Measurements from ENCODE around the gene CHDH. TPM values are rescaled to one million over a fixed set of nuclear protein-coding genes. Genes with fewer than 3 reads are reported as not detected.

The CHDH gene
- total and polyA plus RNA-seq, 4 donors, result 0.56 to 3.7 (median 0.86) TPM

DNA sequence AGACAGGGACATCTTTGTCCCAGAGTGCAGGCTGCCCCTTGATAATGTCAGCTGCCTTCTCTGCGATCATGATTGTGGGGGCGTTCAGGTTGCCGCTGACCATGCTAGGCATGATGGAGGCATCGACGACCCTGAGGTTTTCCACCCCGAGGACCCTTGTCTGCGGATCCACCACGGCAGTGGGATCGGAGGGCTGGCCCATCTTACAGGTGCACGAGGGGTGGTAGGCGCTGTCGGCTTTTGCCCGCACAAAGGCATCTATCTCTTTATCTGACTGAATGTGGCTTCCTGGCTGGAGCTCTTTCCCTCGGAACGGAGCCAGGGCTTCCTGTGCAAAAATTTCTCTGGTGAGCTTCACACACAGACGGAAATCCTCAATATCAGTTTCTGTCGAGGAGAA is 28.4 kb downstream of the CHDH start:
- Histone ChIP-seq H3K27ac (ENCODE audit: low read depth in 1 of 2, low read length in 2 of 2) (no peak overlapping the region), H3K4me1 (ENCODE audit: control insufficient read depth in 1 of 2, insufficient read depth in 2 of 2, low read length in 2 of 2) (no peaks in the 10 kb centered on the region), H3K27me3 (ENCODE audit: control insufficient read depth in 1 of 2, insufficient read depth in 2 of 2, low read length in 1 of 2) (no peaks in the 10 kb centered on the region), H3K9me3 (ENCODE audit: control insufficient read depth, low read length) (no peaks in the 10 kb centered on the region), H3K36me3 (ENCODE audit: control insufficient read depth in 1 of 2, insufficient read depth in 2 of 2, low read length in 1 of 2) (no peaks in the 10 kb centered on the region), H3K4me3 (ENCODE audit: low read length in 2 of 2) (no peak overlapping the region)
- DNase-seq (peak in 1 of 2 donors; percentile 57), ATAC-seq (ENCODE audit: low FRiP score) (no peak)
- 93 to 95% methylated on average over 17 of the region's 17 CpGs for WGBS, 2 donors
- intact Hi-C loops (cut with DNase I), result no loop called here

DNA sequence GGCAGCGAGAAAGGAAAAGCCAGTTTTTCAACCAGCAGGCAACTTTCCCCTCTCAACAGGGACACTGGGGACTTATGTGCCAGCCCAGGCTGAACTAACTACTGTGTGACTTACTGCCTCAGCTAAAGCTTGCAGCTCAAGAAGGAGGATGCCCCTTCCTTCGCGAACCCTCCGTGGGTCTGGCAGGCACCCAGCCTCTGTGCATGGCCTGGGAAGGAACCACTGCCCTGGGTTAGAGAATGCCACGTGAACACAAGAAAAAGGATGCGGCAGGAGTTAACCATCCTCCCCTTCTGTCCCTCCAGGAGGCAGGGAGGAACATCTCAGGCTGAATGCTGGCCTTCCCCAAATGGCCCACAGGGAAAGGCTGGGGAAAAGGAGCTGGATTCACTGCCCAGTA is 29.0 kb downstream of the CHDH start:
- H3K27me3 ChIP-seq (ENCODE audit: control insufficient read depth in 1 of 2, insufficient read depth in 2 of 2, low read length in 1 of 2), result no peaks in the 10 kb centered on the region
- intact Hi-C loops (cut with DNase I), result no loop called here
- WGBS, 2 donors, result 80 to 91% methylated on average over 6 of the region's 6 CpGs
- no peaks in the 10 kb centered on the region for H3K36me3 ChIP-seq (ENCODE audit: control insufficient read depth in 1 of 2, insufficient read depth in 2 of 2, low read length in 1 of 2)
- H3K4me3 ChIP-seq (ENCODE audit: low read length in 2 of 2), result no peak overlapping the region
- peak in 1 of 2 donors; percentile 57 for DNase-seq
- no peaks in the 10 kb centered on the region for H3K9me3 ChIP-seq (ENCODE audit: control insufficient read depth, low read length)
- H3K4me1 ChIP-seq (ENCODE audit: control insufficient read depth in 1 of 2, insufficient read depth in 2 of 2, low read length in 2 of 2), result no peaks in the 10 kb centered on the region
- no peak for ATAC-seq (ENCODE audit: low FRiP score)
- H3K27ac ChIP-seq (ENCODE audit: low read depth in 1 of 2, low read length in 2 of 2), result no peak overlapping the region

GRCh38 chr3:53816425-53816824 is 29.8 kb downstream of the CHDH start:
- no peak for DNase-seq
- no peaks in the 10 kb centered on the region for H3K27me3 ChIP-seq (ENCODE audit: control insufficient read depth in 1 of 2, insufficient read depth in 2 of 2, low read length in 1 of 2)
- H3K9me3 ChIP-seq (ENCODE audit: control insufficient read depth, low read length), result no peaks in the 10 kb centered on the region
- H3K4me1 ChIP-seq (ENCODE audit: control insufficient read depth in 1 of 2, insufficient read depth in 2 of 2, low read length in 2 of 2), result no peaks in the 10 kb centered on the region
- no peak overlapping the region for H3K27ac ChIP-seq (ENCODE audit: low read depth in 1 of 2, low read length in 2 of 2)
- no peak overlapping the region for H3K4me3 ChIP-seq (ENCODE audit: low read length in 2 of 2)
- intact Hi-C loops (cut with DNase I), result no loop called here
- WGBS, 2 donors, result 82 to 86% methylated on average over 4 of the region's 4 CpGs
- H3K36me3 ChIP-seq (ENCODE audit: control insufficient read depth in 1 of 2, insufficient read depth in 2 of 2, low read length in 1 of 2), result no peaks in the 10 kb centered on the region
- no peak for ATAC-seq (ENCODE audit: low FRiP score)

- H3K4me1 ChIP-seq (ENCODE audit: control insufficient read depth in 1 of 2, insufficient read depth in 2 of 2, low read length in 2 of 2), result no peaks in the 10 kb centered on the region
- H3K9me3 ChIP-seq (ENCODE audit: control insufficient read depth, low read length), result no peaks in the 10 kb centered on the region
- peak in 1 of 2 donors; percentile 55 for DNase-seq
- intact Hi-C loops (cut with DNase I), result no loop called here
- H3K27ac ChIP-seq (ENCODE audit: low read depth in 1 of 2, low read length in 2 of 2), result no peak overlapping the region
- 92 to 96% methylated on average over 7 of the region's 7 CpGs for WGBS, 2 donors
- no peak overlapping the region for H3K4me3 ChIP-seq (ENCODE audit: low read length in 2 of 2)
- H3K27me3 ChIP-seq (ENCODE audit: control insufficient read depth in 1 of 2, insufficient read depth in 2 of 2, low read length in 1 of 2), result no peaks in the 10 kb centered on the region
- no peaks in the 10 kb centered on the region for H3K36me3 ChIP-seq (ENCODE audit: control insufficient read depth in 1 of 2, insufficient read depth in 2 of 2, low read length in 1 of 2)
- no peak for ATAC-seq (ENCODE audit: low FRiP score)
Observed at GRCh38 chr3:53815651-53816050, 30.6 kb downstream of the CHDH start.

DNA sequence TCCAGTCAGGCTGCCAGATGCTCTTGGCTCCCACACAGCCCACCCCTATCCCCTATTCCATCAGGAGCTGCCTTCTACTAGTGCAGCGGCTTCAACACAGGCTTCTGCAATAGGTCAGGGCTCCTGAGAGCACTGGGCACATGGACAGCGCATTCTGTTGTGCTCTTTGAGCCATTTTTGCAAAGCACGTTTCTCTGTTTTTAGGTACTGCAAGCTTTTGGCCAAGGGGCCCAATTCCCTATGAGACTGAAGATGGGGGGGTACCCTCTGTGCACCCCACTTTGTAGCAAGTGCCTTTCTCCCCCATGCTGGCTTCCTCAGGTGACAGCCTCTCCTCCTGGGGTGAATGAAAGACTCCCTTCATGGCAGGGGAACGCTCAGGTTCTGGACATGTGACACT is 31.2 kb downstream of the CHDH start:
- 95 to 96% methylated on average over 4 of the region's 4 CpGs for WGBS, 2 donors
- intact Hi-C loops (cut with DNase I), result no loop called here
- ATAC-seq (ENCODE audit: low FRiP score), result no peak
- no peak for DNase-seq
- Histone ChIP-seq H3K27ac (ENCODE audit: low read depth in 1 of 2, low read length in 2 of 2) (no peak overlapping the region), H3K9me3 (ENCODE audit: control insufficient read depth, low read length) (no peaks in the 10 kb centered on the region), H3K27me3 (ENCODE audit: control insufficient read depth in 1 of 2, insufficient read depth in 2 of 2, low read length in 1 of 2) (no peaks in the 10 kb centered on the region), H3K36me3 (ENCODE audit: control insufficient read depth in 1 of 2, insufficient read depth in 2 of 2, low read length in 1 of 2) (no peaks in the 10 kb centered on the region), H3K4me3 (ENCODE audit: low read length in 2 of 2) (no peak overlapping the region), H3K4me1 (ENCODE audit: control insufficient read depth in 1 of 2, insufficient read depth in 2 of 2, low read length in 2 of 2) (no peaks in the 10 kb centered on the region)

DNA sequence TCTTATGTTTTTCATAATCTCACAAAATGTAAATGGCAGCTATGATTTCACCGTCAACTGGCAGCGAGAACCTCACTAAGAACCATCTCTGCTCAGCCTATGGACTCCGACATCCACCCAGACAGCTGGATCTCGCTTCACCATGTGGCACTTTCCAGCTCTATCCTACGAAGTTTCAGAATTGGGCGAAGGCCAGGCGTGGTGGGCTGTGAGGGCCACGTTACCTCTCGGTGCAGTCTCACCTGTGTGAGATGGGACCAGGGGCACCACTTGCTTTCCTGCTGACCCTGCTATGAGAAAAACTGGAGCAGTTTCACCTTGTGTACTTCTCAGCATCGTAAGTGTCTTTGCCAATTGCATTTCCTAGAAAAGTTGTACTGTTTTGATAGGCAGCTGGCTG is 32.3 kb downstream of the CHDH start:
- H3K4me1 ChIP-seq (ENCODE audit: control insufficient read depth in 1 of 2, insufficient read depth in 2 of 2, low read length in 2 of 2), result no peaks in the 10 kb centered on the region
- H3K27me3 ChIP-seq (ENCODE audit: control insufficient read depth in 1 of 2, insufficient read depth in 2 of 2, low read length in 1 of 2), result no peaks in the 10 kb centered on the region
- H3K4me3 ChIP-seq (ENCODE audit: low read length in 2 of 2), result no peak overlapping the region
- ATAC-seq (ENCODE audit: low FRiP score) (no peak), DNase-seq (peak in 1 of 2 donors; percentile 45)
- intact Hi-C loops (cut with DNase I), result no loop called here
- no peak overlapping the region for H3K27ac ChIP-seq (ENCODE audit: low read depth in 1 of 2, low read length in 2 of 2)
- 85 to 86% methylated on average over 10 of the region's 10 CpGs for WGBS, 2 donors
- H3K36me3 ChIP-seq (ENCODE audit: control insufficient read depth in 1 of 2, insufficient read depth in 2 of 2, low read length in 1 of 2), result no peaks in the 10 kb centered on the region
- H3K9me3 ChIP-seq (ENCODE audit: control insufficient read depth, low read length), result no peaks in the 10 kb centered on the region

DNA sequence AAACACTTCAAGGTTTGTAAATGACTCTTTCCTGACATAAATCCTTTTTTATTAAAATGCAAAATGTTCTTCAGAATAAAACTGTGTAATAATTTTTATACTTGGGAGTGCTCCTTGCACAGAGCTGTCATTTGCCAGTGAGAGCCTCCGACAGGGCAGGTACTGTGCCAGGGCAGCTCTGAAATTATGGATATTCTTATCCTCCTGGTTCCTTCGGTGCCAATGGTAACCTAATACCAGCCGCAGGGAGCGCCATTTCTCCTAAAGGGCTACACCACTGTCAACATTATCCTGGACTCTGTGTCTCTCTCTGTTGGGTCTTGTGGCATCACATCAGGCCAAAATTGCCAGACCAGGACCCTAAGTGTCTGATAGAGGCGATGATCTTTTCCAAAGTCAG is 33.0 kb downstream of the CHDH start:
- DNase-seq, result peak in 1 of 2 donors; percentile 43
- Histone ChIP-seq H3K9me3 (ENCODE audit: control insufficient read depth, low read length) (no peaks in the 10 kb centered on the region), H3K27ac (ENCODE audit: low read depth in 1 of 2, low read length in 2 of 2) (no peak overlapping the region), H3K4me3 (ENCODE audit: low read length in 2 of 2) (no peak overlapping the region), H3K27me3 (ENCODE audit: control insufficient read depth in 1 of 2, insufficient read depth in 2 of 2, low read length in 1 of 2) (no peaks in the 10 kb centered on the region), H3K4me1 (ENCODE audit: control insufficient read depth in 1 of 2, insufficient read depth in 2 of 2, low read length in 2 of 2) (no peaks in the 10 kb centered on the region), H3K36me3 (ENCODE audit: control insufficient read depth in 1 of 2, insufficient read depth in 2 of 2, low read length in 1 of 2) (no peaks in the 10 kb centered on the region)
- no peak for ATAC-seq (ENCODE audit: low FRiP score)
- 83 to 86% methylated on average over 5 of the region's 5 CpGs for WGBS, 2 donors
- intact Hi-C loops (cut with DNase I), result no loop called here

DNA sequence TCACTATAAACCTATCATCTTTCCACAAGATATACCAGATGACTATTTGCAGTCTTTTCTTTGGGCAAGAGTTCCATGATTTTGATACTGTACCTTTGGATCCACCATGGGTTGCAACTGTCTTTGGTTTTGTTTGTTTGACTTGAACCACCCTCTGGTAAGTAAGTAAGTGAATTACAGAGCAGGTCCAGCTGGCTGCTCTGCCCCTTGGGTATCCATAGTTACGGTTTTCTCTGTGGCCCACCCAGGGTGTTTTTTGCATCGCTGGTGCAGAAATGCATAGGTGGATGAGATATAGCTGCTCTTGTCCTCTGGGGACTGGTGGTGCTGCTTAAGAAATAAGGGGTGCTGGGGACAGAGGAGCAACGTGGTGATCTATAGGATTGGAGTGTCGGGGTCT is 33.8 kb downstream of the CHDH start:
- intact Hi-C loops (cut with DNase I), result no loop called here
- H3K4me3 ChIP-seq (ENCODE audit: low read length in 2 of 2), result no peak overlapping the region
- H3K27me3 ChIP-seq (ENCODE audit: control insufficient read depth in 1 of 2, insufficient read depth in 2 of 2, low read length in 1 of 2), result no peaks in the 10 kb centered on the region
- 78 to 83% methylated on average over 4 of the region's 4 CpGs for WGBS, 2 donors
- no peaks in the 10 kb centered on the region for H3K4me1 ChIP-seq (ENCODE audit: control insufficient read depth in 1 of 2, insufficient read depth in 2 of 2, low read length in 2 of 2)
- ATAC-seq (ENCODE audit: low FRiP score), result no peak
- H3K9me3 ChIP-seq (ENCODE audit: control insufficient read depth, low read length), result no peaks in the 10 kb centered on the region
- no peaks in the 10 kb centered on the region for H3K36me3 ChIP-seq (ENCODE audit: control insufficient read depth in 1 of 2, insufficient read depth in 2 of 2, low read length in 1 of 2)
- no peak for DNase-seq
- H3K27ac ChIP-seq (ENCODE audit: low read depth in 1 of 2, low read length in 2 of 2), result no peak overlapping the region

DNA sequence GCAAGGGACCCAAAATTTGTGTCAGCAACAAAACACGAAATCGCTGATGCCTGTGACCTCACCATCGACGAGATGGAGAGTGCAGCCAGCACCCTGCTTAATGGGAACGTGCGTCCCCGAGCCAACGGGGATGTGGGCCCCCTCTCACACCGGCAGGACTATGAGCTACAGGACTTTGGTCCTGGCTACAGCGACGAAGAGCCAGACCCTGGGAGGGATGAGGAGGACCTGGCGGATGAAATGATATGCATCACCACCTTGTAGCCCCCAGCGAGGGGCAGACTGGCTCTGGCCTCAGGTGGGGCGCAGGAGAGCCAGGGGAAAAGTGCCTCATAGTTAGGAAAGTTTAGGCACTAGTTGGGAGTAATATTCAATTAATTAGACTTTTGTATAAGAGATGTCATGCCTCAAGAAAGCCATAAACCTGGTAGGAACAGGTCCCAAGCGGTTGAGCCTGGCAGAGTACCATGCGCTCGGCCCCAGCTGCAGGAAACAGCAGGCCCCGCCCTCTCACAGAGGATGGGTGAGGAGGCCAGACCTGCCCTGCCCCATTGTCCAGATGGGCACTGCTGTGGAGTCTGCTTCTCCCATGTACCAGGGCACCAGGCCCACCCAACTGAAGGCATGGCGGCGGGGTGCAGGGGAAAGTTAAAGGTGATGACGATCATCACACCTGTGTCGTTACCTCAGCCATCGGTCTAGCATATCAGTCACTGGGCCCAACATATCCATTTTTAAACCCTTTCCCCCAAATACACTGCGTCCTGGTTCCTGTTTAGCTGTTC is 34.9 kb downstream of the CHDH start:
- H3K27me3 ChIP-seq (ENCODE audit: control insufficient read depth in 1 of 2, insufficient read depth in 2 of 2, low read length in 1 of 2), result no peaks in the 10 kb centered on the region
- no peaks in the 10 kb centered on the region for H3K9me3 ChIP-seq (ENCODE audit: control insufficient read depth, low read length)
- WGBS, 2 donors, result 93 to 95% methylated on average over 24 of the region's 24 CpGs
- no peak overlapping the region for H3K27ac ChIP-seq (ENCODE audit: low read depth in 1 of 2, low read length in 2 of 2)
- peak in 1 of 2 donors; percentile 58 for DNase-seq
- intact Hi-C loops (cut with DNase I), result no loop called here
- no peaks in the 10 kb centered on the region for H3K4me1 ChIP-seq (ENCODE audit: control insufficient read depth in 1 of 2, insufficient read depth in 2 of 2, low read length in 2 of 2)
- ATAC-seq (ENCODE audit: low FRiP score), result no peak
- H3K36me3 ChIP-seq (ENCODE audit: control insufficient read depth in 1 of 2, insufficient read depth in 2 of 2, low read length in 1 of 2), result no peaks in the 10 kb centered on the region
- no peak overlapping the region for H3K4me3 ChIP-seq (ENCODE audit: low read length in 2 of 2)

Measured in aorta (tissue), 5 donors.